Pancreas (tissue), 10 donors: ENCODE measurements around the gene FBXO46. TPM values are rescaled to one million over a fixed set of nuclear protein-coding genes. Genes with fewer than 3 reads are reported as not detected.

Experiments used
- ATAC-seq, 4 donors: fragments of 200-7000 bp; cut with Tn5 transposase; one replicate each; pipeline versions ENCODE4 v1.8.0 to v1.9.1; 2020; ENCODE audit warnings: mild to moderate bottlenecking in 4 of 4, moderate library complexity in 4 of 4
- DNase-seq, 6 donors: peaks; one replicate each; pipeline ENCODE4 v3.0.0-alpha.2; 2020
- FAIRE-seq: peaks from 2 replicates; lab custom pipeline; 2012; peaks lifted over from hg19 to GRCh38; lab: Jason Lieb, UNC
- H3K27ac ChIP-seq, 4 donors: fragments of 200-600 bp; sonication (generic); 1 replicate in 3 of 4; 2 replicates in 1 of 4; pipeline versions ENCODE4 v1.5.0 to v1.8.0; 2020
- H3K27me3 ChIP-seq, 4 donors: fragments of 200-600 bp; one replicate each; pipeline ENCODE4 v1.8.0; 2021
- H3K36me3 ChIP-seq, 3 donors: fragments of 200-600 bp; sonication (generic) in 1 of 3; one replicate each; pipeline versions ENCODE4 v1.5.0 to v1.8.0; 2020 to 2021
- H3K4me1 ChIP-seq, 3 donors: fragments of 200-600 bp; one replicate each; pipeline ENCODE4 v1.8.0; 2021
- H3K4me3 ChIP-seq, 4 donors: fragments of 200-600 bp; sonication (generic) in 2 of 4; one replicate each; pipeline versions ENCODE4 v1.5.0 to v1.8.0; 2020 to 2021
- H3K9me3 ChIP-seq, 4 donors: fragments of 200-600 bp; one replicate each; pipeline ENCODE4 v1.8.0; 2021
- WGBS, 2 donors: extraction: QIAGEN DNeasy Blood & Tissue Kit; methylation state at CpG; one replicate each; pipeline ENCODE4 v1.1.7; 2013; 5-methylcytosine and 5-hydroxymethylcytosine counted together
- intact Hi-C, 3 donors: fragments of 100-400 bp; cut with DNase I; formaldehyde crosslinking; loops; one replicate each; pipeline versions ENCODE4 v1.11.1 to v1.14.2; 2022
- microRNA-seq, 2 donors: library from miRNA; unstranded; fragments of <30 nt; microRNA quantifications; one replicate each; pipeline versions ENCODE4 to v1.1.0, GENCODE V29; 2019 to 2020
- polyA plus RNA-seq, 2 donors: library from polyadenylated mRNA; stranded (reverse); fragments of 200-250 nt; gene quantifications; one replicate each; pipeline ENCODE4 v1.2.3, GENCODE V29; 2013
- total RNA-seq, 6 donors: library from RNA; stranded (reverse); fragmentation: NEBNext Ultra II Directional in 4 of 6; extraction: Animal tissue kit (Norgen Biotek cat#: 25700) in 4 of 6; gene quantifications; one replicate each; pipeline versions ENCODE4 v1.2.1 to v1.2.4, GENCODE V29; 2021 to 2023
- TF ChIP-seq, protein P1 (sequence below), 4 donors: fragments of 200-600 bp; sonication (generic) in 3 of 4; IDR thresholded peaks; one replicate each; pipeline versions ENCODE4 v1.5.0 to v1.8.0; 2021; ENCODE audit warnings: antibody characterized with exemption in 4 of 4
- donor health status: healthy with polysubstance abuse.
- donor health status: DM: no; HTN: no; CAD: no; lungs with moderate emphysema.
- donor health status: DM: no; HTN: no; CAD: no.
- donor health status: control.
- donor health status: control.
- donor health status: Bipolar disorder and iron deficiency.
- donor health status: DM: yes; HTN: yes; CAD: no.
- donor health status: DM: no; HTN: no; CAD: no.
- donor health status: DM: no; HTN: no; CAD: no.
- donor health status: DM: yes; HTN: yes; CAD: no.

Gene FBXO46
- total and polyA plus RNA-seq, 8 donors: 6.7 to 11.3 (median 9.5) TPM

DNA sequence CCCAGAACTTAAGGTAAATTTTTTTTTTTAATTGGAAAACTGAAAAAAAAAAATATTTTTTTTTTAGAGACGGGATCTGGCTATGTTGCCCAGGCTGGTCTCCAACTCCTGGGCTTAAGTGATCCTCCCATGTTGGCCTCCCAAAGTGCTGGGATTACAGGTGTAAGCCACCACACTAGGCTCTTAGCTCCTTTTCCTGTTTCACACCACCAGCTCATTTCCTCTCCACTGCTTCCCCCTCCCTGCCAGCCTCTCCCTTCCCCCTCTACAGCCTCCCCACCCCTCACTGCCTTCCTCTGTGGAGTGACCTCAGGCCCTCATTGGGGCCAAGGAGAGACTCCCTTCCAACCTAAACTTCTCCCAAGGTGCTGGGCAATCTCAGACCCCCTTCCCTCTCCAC is 66.9 kb downstream of the FBXO46 start:
- H3K27ac ChIP-seq: no peak overlapping the region
- FAIRE-seq (no peak), ATAC-seq (no peak), DNase-seq (no peak)
- intact Hi-C loops: no loop called here
- no peak overlapping the region for H3K4me3 ChIP-seq
- no peaks in the 10 kb centered on the region for H3K36me3 ChIP-seq
- TF ChIP-seq, protein P1, sequence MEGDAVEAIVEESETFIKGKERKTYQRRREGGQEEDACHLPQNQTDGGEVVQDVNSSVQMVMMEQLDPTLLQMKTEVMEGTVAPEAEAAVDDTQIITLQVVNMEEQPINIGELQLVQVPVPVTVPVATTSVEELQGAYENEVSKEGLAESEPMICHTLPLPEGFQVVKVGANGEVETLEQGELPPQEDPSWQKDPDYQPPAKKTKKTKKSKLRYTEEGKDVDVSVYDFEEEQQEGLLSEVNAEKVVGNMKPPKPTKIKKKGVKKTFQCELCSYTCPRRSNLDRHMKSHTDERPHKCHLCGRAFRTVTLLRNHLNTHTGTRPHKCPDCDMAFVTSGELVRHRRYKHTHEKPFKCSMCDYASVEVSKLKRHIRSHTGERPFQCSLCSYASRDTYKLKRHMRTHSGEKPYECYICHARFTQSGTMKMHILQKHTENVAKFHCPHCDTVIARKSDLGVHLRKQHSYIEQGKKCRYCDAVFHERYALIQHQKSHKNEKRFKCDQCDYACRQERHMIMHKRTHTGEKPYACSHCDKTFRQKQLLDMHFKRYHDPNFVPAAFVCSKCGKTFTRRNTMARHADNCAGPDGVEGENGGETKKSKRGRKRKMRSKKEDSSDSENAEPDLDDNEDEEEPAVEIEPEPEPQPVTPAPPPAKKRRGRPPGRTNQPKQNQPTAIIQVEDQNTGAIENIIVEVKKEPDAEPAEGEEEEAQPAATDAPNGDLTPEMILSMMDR (IDR thresholded peaks at IDR 0.05): no peak
- no peaks in the 10 kb centered on the region for H3K9me3 ChIP-seq
- 86 to 95% methylated on average over 1 of the region's 1 CpG for WGBS, 2 donors
- H3K4me1 ChIP-seq: no peaks in the 10 kb centered on the region
- H3K27me3 ChIP-seq: no peaks in the 10 kb centered on the region

- no peak for DNase-seq
- Histone ChIP-seq H3K9me3 (no peaks in the 10 kb centered on the region), H3K36me3 (no peaks in the 10 kb centered on the region), H3K4me1 (no peaks in the 10 kb centered on the region), H3K4me3 (no peak overlapping the region), H3K27ac (no peak overlapping the region), H3K27me3 (no peaks in the 10 kb centered on the region)
- ATAC-seq: no peak
- 50 to 63% methylated on average over 8 of the region's 8 CpGs for WGBS, 2 donors
- TF ChIP-seq, protein P1 (IDR thresholded peaks at IDR 0.05): no peak
- intact Hi-C loops: no loop called here
- no peak for FAIRE-seq
Measured at GRCh38 chr19:45660636-45661035, 70.1 kb downstream of the FBXO46 start.

Small RNAs within 50 kb of the gene (microRNA-seq; reads per million reads assigned to microRNA genes)
- gene MIR642A (0 reads per million in 2 donors), gene MIR642B (0 reads per million in 2 donors)

Other genes with a start within 250 kb of the FBXO46 start
- 1 to 10 TPM; 2.1 to 6.3 (median 3.2) TPM for gene RTN2, start 233.8 kb downstream of the FBXO46 start, total RNA-seq
- gene RTN2, start 233.8 kb downstream of the FBXO46 start, polyA plus RNA-seq: 1 to 10 TPM; 4.4 to 9.5 TPM
- gene PPM1N, start 232.5 kb downstream of the FBXO46 start, total RNA-seq: under 1 TPM; 0.22 to 0.41 (median 0.30) TPM
- gene PPM1N, start 232.5 kb downstream of the FBXO46 start, polyA plus RNA-seq: 1 to 10 TPM in 1 of 2 donors, under 1 TPM in 1; 0.53 to 2.1 TPM
- gene VASP, start 223.4 kb downstream of the FBXO46 start, total RNA-seq: 10 to 100 TPM; 12.5 to 49.3 (median 25.1) TPM
- gene VASP, start 223.4 kb downstream of the FBXO46 start, polyA plus RNA-seq: 10 to 100 TPM; 32.7 to 34.3 TPM
- 1 to 10 TPM; 3.4 to 8.0 (median 6.0) TPM for gene OPA3, start 146.1 kb downstream of the FBXO46 start, total RNA-seq
- gene OPA3, start 146.1 kb downstream of the FBXO46 start, polyA plus RNA-seq: 1 to 10 TPM; 3.7 to 3.8 TPM
- gene GPR4, start 128.7 kb downstream of the FBXO46 start, total RNA-seq: 1 to 10 TPM in 3 of 6 donors, under 1 TPM in 3; 0.56 to 2.2 (median 0.99) TPM
- gene GPR4, start 128.7 kb downstream of the FBXO46 start, polyA plus RNA-seq: 1 to 10 TPM; 2.4 to 3.0 TPM
- gene EML2, start 91.5 kb downstream of the FBXO46 start, total RNA-seq: 10 to 100 TPM; 20.9 to 51.2 (median 28.3) TPM
- gene EML2, start 91.5 kb downstream of the FBXO46 start, polyA plus RNA-seq: 10 to 100 TPM; 47.8 to 51.0 TPM
- 10 to 100 TPM in 1 of 6 donors, 1 to 10 TPM in 5; 2.6 to 10.1 (median 6.6) TPM for gene GIPR, start 62.7 kb downstream of the FBXO46 start, total RNA-seq
- 10 to 100 TPM; 28.7 to 49.0 TPM for gene GIPR, start 62.7 kb downstream of the FBXO46 start, polyA plus RNA-seq
- gene SNRPD2, start 38.9 kb downstream of the FBXO46 start, total RNA-seq: 100 to 1,000 TPM in 5 of 6 donors, 10 to 100 TPM in 1; 77.6 to 141 (median 133) TPM
- gene SNRPD2, start 38.9 kb downstream of the FBXO46 start, polyA plus RNA-seq: 100 to 1,000 TPM; 125 to 183 TPM
- 1 to 10 TPM; 3.4 to 6.3 (median 4.9) TPM for gene QPCTL, start 38.2 kb downstream of the FBXO46 start, total RNA-seq
- gene QPCTL, start 38.2 kb downstream of the FBXO46 start, polyA plus RNA-seq: 1 to 10 TPM; 5.5 to 7.3 TPM
- not detected for gene MEIOSIN, start 2.5 kb upstream of the FBXO46 start, total RNA-seq
- not detected for gene MEIOSIN, start 2.5 kb upstream of the FBXO46 start, polyA plus RNA-seq
- gene SIX5, start 38.4 kb upstream of the FBXO46 start, total RNA-seq: 10 to 100 TPM; 18.7 to 38.2 (median 28.0) TPM
- gene SIX5, start 38.4 kb upstream of the FBXO46 start, polyA plus RNA-seq: 10 to 100 TPM; 25.1 to 42.5 TPM
- gene DMPK, start 51.6 kb upstream of the FBXO46 start, total RNA-seq: 10 to 100 TPM; 27.0 to 74.7 (median 37.7) TPM
- 100 to 1,000 TPM; 147 to 293 TPM for gene DMPK, start 51.6 kb upstream of the FBXO46 start, polyA plus RNA-seq
- gene DMWD, start 61.9 kb upstream of the FBXO46 start, total RNA-seq: 10 to 100 TPM; 14.3 to 23.0 (median 18.6) TPM
- gene DMWD, start 61.9 kb upstream of the FBXO46 start, polyA plus RNA-seq: 10 to 100 TPM; 14.2 to 39.8 TPM
- under 1 TPM in 1 of 6 donors, not detected in 5; 0.08 TPM for gene RSPH6A, start 84.4 kb upstream of the FBXO46 start, total RNA-seq
- gene RSPH6A, start 84.4 kb upstream of the FBXO46 start, polyA plus RNA-seq: under 1 TPM in 1 of 2 donors, not detected in 1; 0.08 TPM
- 10 to 100 TPM; 25.7 to 44.7 (median 28.5) TPM for gene SYMPK, start 132.3 kb upstream of the FBXO46 start, total RNA-seq
- gene SYMPK, start 132.3 kb upstream of the FBXO46 start, polyA plus RNA-seq: 100 to 1,000 TPM; 133 to 142 TPM
- 10 to 100 TPM; 20.6 to 45.0 (median 28.3) TPM for gene FOXA3, start 133.4 kb upstream of the FBXO46 start, total RNA-seq
- 10 to 100 TPM; 19.8 to 24.1 TPM for gene FOXA3, start 133.4 kb upstream of the FBXO46 start, polyA plus RNA-seq
- gene IRF2BP1, start 155.2 kb upstream of the FBXO46 start, total RNA-seq: 10 to 100 TPM; 10.0 to 19.4 (median 14.7) TPM
- 10 to 100 TPM; 13.3 to 21.5 TPM for gene IRF2BP1, start 155.2 kb upstream of the FBXO46 start, polyA plus RNA-seq
- 1 to 10 TPM; 3.6 to 5.6 (median 4.4) TPM for gene MYPOP, start 171.7 kb upstream of the FBXO46 start, total RNA-seq
- gene MYPOP, start 171.7 kb upstream of the FBXO46 start, polyA plus RNA-seq: 1 to 10 TPM; 5.2 to 6.9 TPM
- gene NANOS2, start 183.9 kb upstream of the FBXO46 start, total RNA-seq: not detected
- gene NANOS2, start 183.9 kb upstream of the FBXO46 start, polyA plus RNA-seq: not detected
- 1 to 10 TPM in 4 of 6 donors, under 1 TPM in 2; 0.43 to 1.5 (median 1.2) TPM for gene NOVA2, start 243.0 kb upstream of the FBXO46 start, total RNA-seq
- gene NOVA2, start 243.0 kb upstream of the FBXO46 start, polyA plus RNA-seq: 1 to 10 TPM; 1.7 to 2.6 TPM